Hepatocyte (in vitro differentiated cells): ENCODE results near the gene XPO6. TPM values are rescaled to one million over a fixed set of nuclear protein-coding genes. Genes with fewer than 3 reads are reported as not detected.

ENCODE experiments used
- DNase-seq: peaks from one replicate; pipeline ENCODE4 v3.0.0-alpha.2; 2016; ENCODE audit warnings: low spot score
- H2AFZ ChIP-seq: fragments of 200-600 bp; sonication (generic); 2 replicates; pipeline ENCODE4 v1.6.0; 2016; ENCODE audit warnings: antibody characterized with exemption, mild to moderate bottlenecking
- H3K27ac ChIP-seq: fragments of 200-600 bp; sonication (generic); 2 replicates; pipeline ENCODE4 v1.5.1; 2016; ENCODE audit warnings: mild to moderate bottlenecking
- H3K27me3 ChIP-seq: fragments of 200-600 bp; sonication (generic); 2 replicates; pipeline ENCODE4 v1.6.1; 2016
- H3K36me3 ChIP-seq: fragments of 200-600 bp; sonication (generic); replicated peaks from 2 replicates; pipeline ENCODE4 v1.5.1; 2016; ENCODE audit warnings: low read depth; ENCODE audit not compliant: insufficient read depth
- H3K4me1 ChIP-seq: fragments of 200-600 bp; sonication (generic); 2 replicates; pipeline ENCODE4 v1.5.1; 2016; ENCODE audit warnings: mild to moderate bottlenecking, moderate library complexity; ENCODE audit not compliant: insufficient read depth
- H3K4me2 ChIP-seq: fragments of 200-600 bp; sonication (generic); 2 replicates; pipeline ENCODE4 v1.6.0; 2016
- H3K4me3 ChIP-seq: fragments of 200-600 bp; sonication (generic); 2 replicates; pipeline ENCODE4 v1.5.1; 2016; ENCODE audit warnings: mild to moderate bottlenecking
- H3K79me2 ChIP-seq: fragments of 200-600 bp; sonication (generic); 2 replicates; pipeline ENCODE4 v1.6.0; 2017; ENCODE audit warnings: mild to moderate bottlenecking
- H3K9me2 ChIP-seq: fragments of 200-600 bp; sonication (generic); replicated peaks from 2 replicates; pipeline ENCODE4 v1.6.0; 2017; ENCODE audit warnings: mild to moderate bottlenecking; ENCODE audit not compliant: insufficient read depth
- H3K9me3 ChIP-seq: fragments of 200-600 bp; sonication (generic); 2 replicates; pipeline ENCODE4 v1.5.1; 2016; ENCODE audit warnings: low read depth, mild to moderate bottlenecking
- H4K20me1 ChIP-seq: fragments of 200-600 bp; sonication (generic); 2 replicates; pipeline ENCODE4 v1.6.0; 2016; ENCODE audit warnings: mild to moderate bottlenecking; ENCODE audit not compliant: insufficient read depth, poor library complexity, severe bottlenecking
- CTCF ChIP-seq: fragments of 200-600 bp; sonication (generic); IDR thresholded peaks from 2 replicates; pipeline ENCODE4 v1.5.1; 2016; ENCODE audit warnings: antibody characterized with exemption, mild to moderate bottlenecking; ENCODE audit not compliant: poor library complexity
- EZH2 ChIP-seq: fragments of 200-600 bp; sonication (generic); IDR thresholded peaks from 2 replicates; pipeline ENCODE4 v1.6.1; 2016; ENCODE audit warnings: antibody characterized with exemption, mild to moderate bottlenecking, borderline replicate concordance
- EZH2phosphoT487 ChIP-seq: fragments of 200-600 bp; sonication (generic); IDR thresholded peaks from one replicate; pipeline ENCODE4 v1.6.1; 2018; ENCODE audit warnings: antibody characterized with exemption, mild to moderate bottlenecking, low read depth, moderate library complexity; ENCODE audit not compliant: unreplicated experiment, severe bottlenecking
- WGBS: methylation state at CpG from one replicate; pipeline ENCODE4 v1.1.6; 2016; ENCODE audit warnings: low lambda C conversion rate; ENCODE audit errors: missing lambda C conversion rate; 5-methylcytosine and 5-hydroxymethylcytosine counted together
- polyA plus RNA-seq: library from polyadenylated mRNA; unstranded; fragments of >200 nt; fragmentation: Nextera tagmentation; extraction: Ambion mirVana; gene quantifications from 2 replicates; pipeline ENCODE4 v1.2.1, GENCODE V29; 2016
- total RNA-seq: library from RNA; depleted of rRNA; stranded (reverse); fragments of >200 nt; gene quantifications from 2 replicates; pipeline ENCODE4 v1.2.3, GENCODE V29; 2014

XPO6 gene
- total and polyA plus RNA-seq, 2 experiments from 2014 or later = 39.8 to 111 TPM

- no peaks in the 10 kb centered on the region for H3K9me2 ChIP-seq
- no peaks in the 10 kb centered on the region for H3K4me1 ChIP-seq
- no peak overlapping the region for H2AFZ ChIP-seq
- TF ChIP-seq EZH2 (no peak), CTCF (no peak), EZH2phosphoT487 (no peak)
- WGBS = 99% methylated on average over 14 of the region's 14 CpGs
- no peak overlapping the region for H3K27ac ChIP-seq
- no peak overlapping the region for H3K4me2 ChIP-seq
- no peak overlapping the region for H3K4me3 ChIP-seq
- no peak for DNase-seq
- H3K9me3 ChIP-seq = no peaks in the 10 kb centered on the region
- no peaks in the 10 kb centered on the region for H3K79me2 ChIP-seq
- H4K20me1 ChIP-seq = no peaks in the 10 kb centered on the region
- no peaks in the 10 kb centered on the region for H3K27me3 ChIP-seq
- H3K36me3 ChIP-seq = no peaks in the 10 kb centered on the region
Measured at GRCh38 chr16:28100810-28101532, 110.8 kb downstream of the XPO6 start.

- Histone ChIP-seq H3K4me3 (no peak overlapping the region), H4K20me1 (no peaks in the 10 kb centered on the region), H3K27ac (no peak overlapping the region), H3K4me2 (no peak overlapping the region), H3K27me3 (no peaks in the 10 kb centered on the region), H3K9me3 (no peaks in the 10 kb centered on the region), H3K9me2 (no peaks in the 10 kb centered on the region), H3K79me2 (no peaks in the 10 kb centered on the region), H3K4me1 (no peaks in the 10 kb centered on the region), H2AFZ (no peak overlapping the region), H3K36me3 (no peaks in the 10 kb centered on the region)
- WGBS = 96% methylated on average over 20 of the region's 20 CpGs
- no peak for TF ChIP-seq EZH2phosphoT487
- TF ChIP-seq CTCF = no peak
- no peak for TF ChIP-seq EZH2
- DNase-seq = no peak
Measured at GRCh38 chr16:28098959-28099945, 112.5 kb downstream of the XPO6 start.

DNA sequence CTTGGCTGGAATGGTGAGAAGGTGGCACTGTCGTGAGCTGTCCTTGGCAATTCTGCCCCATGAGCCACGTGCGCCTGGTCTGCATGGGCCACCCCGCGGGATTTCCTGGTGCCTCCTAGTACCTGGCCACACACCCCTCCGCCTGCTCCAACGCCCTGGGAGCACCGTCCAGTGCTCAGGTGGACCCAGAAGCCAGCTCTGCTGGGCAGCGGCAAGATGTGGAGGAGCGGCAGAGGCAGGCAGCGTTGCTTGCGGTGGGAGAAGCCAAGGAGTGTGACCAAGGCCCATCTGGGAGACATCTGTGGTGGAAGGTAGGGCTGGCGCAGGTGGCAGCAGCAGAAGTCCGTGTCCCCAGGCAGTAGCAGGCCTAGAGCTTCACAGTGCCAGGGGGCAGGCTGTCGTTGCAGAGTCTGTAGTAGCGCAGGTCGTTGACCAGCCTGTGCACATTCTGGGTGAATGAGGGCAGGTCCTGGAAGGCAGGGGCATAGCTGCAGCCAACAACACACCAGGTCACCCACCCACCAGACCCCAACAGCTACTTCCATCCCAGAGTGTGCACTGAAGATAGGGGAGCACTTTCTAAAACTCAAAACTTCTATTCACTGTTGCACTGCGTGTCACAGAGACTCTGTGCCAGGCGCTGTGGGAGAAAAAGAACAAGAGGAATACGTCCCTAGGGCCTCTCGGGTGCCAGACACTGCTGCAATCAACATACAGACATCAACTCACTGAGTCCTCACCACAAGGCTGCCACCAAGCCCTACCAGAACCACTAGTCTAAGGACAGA, 113.4 kb downstream of the XPO6 start:
- no peak overlapping the region for H3K27ac ChIP-seq
- no peak for DNase-seq
- H3K36me3 ChIP-seq = no peaks in the 10 kb centered on the region
- no peaks in the 10 kb centered on the region for H3K9me2 ChIP-seq
- 96% methylated on average over 21 of the region's 21 CpGs for WGBS
- H3K79me2 ChIP-seq = no peaks in the 10 kb centered on the region
- H2AFZ ChIP-seq = no peak overlapping the region
- no peaks in the 10 kb centered on the region for H4K20me1 ChIP-seq
- no peak overlapping the region for H3K4me3 ChIP-seq
- H3K4me1 ChIP-seq = no peaks in the 10 kb centered on the region
- no peaks in the 10 kb centered on the region for H3K27me3 ChIP-seq
- H3K4me2 ChIP-seq = no peak overlapping the region
- TF ChIP-seq EZH2phosphoT487 = no peak
- TF ChIP-seq CTCF = no peak
- no peak for TF ChIP-seq EZH2
- no peaks in the 10 kb centered on the region for H3K9me3 ChIP-seq
